ENCODE measurements around the gene TATDN2.

Gene TATDN2

DNA sequence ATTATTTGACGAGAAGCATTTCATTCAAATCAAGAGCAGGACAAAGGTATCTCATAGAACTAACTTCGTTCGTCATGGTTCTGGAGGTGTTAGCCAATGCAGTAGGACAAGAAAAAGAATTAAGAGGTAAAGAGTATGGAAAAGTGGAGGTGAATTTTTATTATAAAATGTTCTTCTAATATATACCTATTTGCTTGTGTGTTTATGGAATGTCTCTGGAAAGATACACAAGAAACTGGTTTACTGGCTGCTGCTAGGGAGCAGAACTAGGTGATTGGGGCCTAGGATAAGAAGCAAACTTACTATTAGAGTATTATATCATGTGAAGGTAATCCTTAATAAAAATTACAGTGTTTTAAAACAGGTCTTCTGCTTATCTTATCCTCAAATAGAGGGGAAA is 30.9 kb upstream of the TATDN2 start:
- Histone ChIP-seq H3K27ac (ENCODE audit: low read length) (no peak overlapping the region), H4K20me1 (ENCODE audit: insufficient read depth, low read length) (no peaks in the 10 kb centered on the region), H2AFZ (ENCODE audit: low read depth, low read length) (no peak overlapping the region), H3K36me3 (ENCODE audit: insufficient read depth, low read length) (no peaks in the 10 kb centered on the region), H3K4me1 (ENCODE audit: insufficient read depth, low read length) (no peaks in the 10 kb centered on the region), H3K79me2 (ENCODE audit: insufficient read depth, low read length) (no peaks in the 10 kb centered on the region), H3K4me2 (ENCODE audit: insufficient read depth, low read length) (no peak overlapping the region), H3K4me3 (ENCODE audit: low read depth in 1 of 2, low read length in 2 of 2) (no peak overlapping the region), H3K27me3 (ENCODE audit: insufficient read depth, low read length, poor library complexity) (peaks cover 8% of the 10 kb centered on the region), H3K9ac (ENCODE audit: low read depth, low read length) (no peak overlapping the region), H3K9me3 (ENCODE audit: insufficient read depth, low read length, severe bottlenecking) (no peaks in the 10 kb centered on the region)
- no peak for DNase-seq
- TF ChIP-seq, protein P1, sequence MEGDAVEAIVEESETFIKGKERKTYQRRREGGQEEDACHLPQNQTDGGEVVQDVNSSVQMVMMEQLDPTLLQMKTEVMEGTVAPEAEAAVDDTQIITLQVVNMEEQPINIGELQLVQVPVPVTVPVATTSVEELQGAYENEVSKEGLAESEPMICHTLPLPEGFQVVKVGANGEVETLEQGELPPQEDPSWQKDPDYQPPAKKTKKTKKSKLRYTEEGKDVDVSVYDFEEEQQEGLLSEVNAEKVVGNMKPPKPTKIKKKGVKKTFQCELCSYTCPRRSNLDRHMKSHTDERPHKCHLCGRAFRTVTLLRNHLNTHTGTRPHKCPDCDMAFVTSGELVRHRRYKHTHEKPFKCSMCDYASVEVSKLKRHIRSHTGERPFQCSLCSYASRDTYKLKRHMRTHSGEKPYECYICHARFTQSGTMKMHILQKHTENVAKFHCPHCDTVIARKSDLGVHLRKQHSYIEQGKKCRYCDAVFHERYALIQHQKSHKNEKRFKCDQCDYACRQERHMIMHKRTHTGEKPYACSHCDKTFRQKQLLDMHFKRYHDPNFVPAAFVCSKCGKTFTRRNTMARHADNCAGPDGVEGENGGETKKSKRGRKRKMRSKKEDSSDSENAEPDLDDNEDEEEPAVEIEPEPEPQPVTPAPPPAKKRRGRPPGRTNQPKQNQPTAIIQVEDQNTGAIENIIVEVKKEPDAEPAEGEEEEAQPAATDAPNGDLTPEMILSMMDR (IDR thresholded peaks at IDR 0.05; ENCODE audit: borderline replicate concordance, extremely low read depth, low read length, poor library complexity, severe bottlenecking) = no peak
- TF ChIP-seq EZH2 (IDR thresholded peaks at IDR 0.05; ENCODE audit: borderline replicate concordance, low read depth, low read length, severe bottlenecking) = no peak
- no peak for ATAC-seq (ENCODE audit: insufficient read depth, low read depth)

DNA sequence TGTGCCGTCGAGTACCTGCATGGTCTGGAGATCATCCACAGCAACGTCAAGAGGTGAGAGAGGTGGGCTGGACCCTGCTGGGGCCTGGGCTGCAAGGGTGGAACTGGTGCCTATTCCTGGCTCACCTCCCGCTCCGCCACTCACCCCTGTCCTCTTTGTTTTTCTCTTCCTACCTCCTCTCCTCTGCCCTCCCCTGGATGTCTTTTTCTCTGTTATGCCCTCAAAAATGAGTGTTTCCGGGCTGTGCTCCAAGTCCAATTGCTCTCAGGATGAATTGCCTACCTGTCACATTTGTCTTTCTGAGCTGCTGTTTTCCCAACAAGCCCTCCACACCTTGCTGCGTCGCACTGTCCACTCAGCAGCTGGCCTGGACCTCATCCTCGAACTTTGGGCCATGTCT is 28.5 kb upstream of the TATDN2 start:
- H4K20me1 ChIP-seq (ENCODE audit: insufficient read depth, low read length) = no peaks in the 10 kb centered on the region
- H2AFZ ChIP-seq (ENCODE audit: low read depth, low read length) = no peak overlapping the region
- no peak overlapping the region for H3K27ac ChIP-seq (ENCODE audit: low read length)
- no peak for ATAC-seq (ENCODE audit: insufficient read depth, low read depth)
- H3K79me2 ChIP-seq (ENCODE audit: insufficient read depth, low read length) = no peaks in the 10 kb centered on the region
- H3K9me3 ChIP-seq (ENCODE audit: insufficient read depth, low read length, severe bottlenecking) = no peaks in the 10 kb centered on the region
- no peaks in the 10 kb centered on the region for H3K36me3 ChIP-seq (ENCODE audit: insufficient read depth, low read length)
- peaks cover 8% of the 10 kb centered on the region for H3K27me3 ChIP-seq (ENCODE audit: insufficient read depth, low read length, poor library complexity)
- H3K9ac ChIP-seq (ENCODE audit: low read depth, low read length) = no peak overlapping the region
- H3K4me2 ChIP-seq (ENCODE audit: insufficient read depth, low read length) = no peak overlapping the region
- no peak for TF ChIP-seq EZH2 (IDR thresholded peaks at IDR 0.05; ENCODE audit: borderline replicate concordance, low read depth, low read length, severe bottlenecking)
- TF ChIP-seq, protein P1 (IDR thresholded peaks at IDR 0.05; ENCODE audit: borderline replicate concordance, extremely low read depth, low read length, poor library complexity, severe bottlenecking) = no peak
- DNase-seq = no peak
- H3K4me1 ChIP-seq (ENCODE audit: insufficient read depth, low read length) = peaks cover 1% of the 10 kb centered on the region
- no peak overlapping the region for H3K4me3 ChIP-seq (ENCODE audit: low read depth in 1 of 2, low read length in 2 of 2)

DNA sequence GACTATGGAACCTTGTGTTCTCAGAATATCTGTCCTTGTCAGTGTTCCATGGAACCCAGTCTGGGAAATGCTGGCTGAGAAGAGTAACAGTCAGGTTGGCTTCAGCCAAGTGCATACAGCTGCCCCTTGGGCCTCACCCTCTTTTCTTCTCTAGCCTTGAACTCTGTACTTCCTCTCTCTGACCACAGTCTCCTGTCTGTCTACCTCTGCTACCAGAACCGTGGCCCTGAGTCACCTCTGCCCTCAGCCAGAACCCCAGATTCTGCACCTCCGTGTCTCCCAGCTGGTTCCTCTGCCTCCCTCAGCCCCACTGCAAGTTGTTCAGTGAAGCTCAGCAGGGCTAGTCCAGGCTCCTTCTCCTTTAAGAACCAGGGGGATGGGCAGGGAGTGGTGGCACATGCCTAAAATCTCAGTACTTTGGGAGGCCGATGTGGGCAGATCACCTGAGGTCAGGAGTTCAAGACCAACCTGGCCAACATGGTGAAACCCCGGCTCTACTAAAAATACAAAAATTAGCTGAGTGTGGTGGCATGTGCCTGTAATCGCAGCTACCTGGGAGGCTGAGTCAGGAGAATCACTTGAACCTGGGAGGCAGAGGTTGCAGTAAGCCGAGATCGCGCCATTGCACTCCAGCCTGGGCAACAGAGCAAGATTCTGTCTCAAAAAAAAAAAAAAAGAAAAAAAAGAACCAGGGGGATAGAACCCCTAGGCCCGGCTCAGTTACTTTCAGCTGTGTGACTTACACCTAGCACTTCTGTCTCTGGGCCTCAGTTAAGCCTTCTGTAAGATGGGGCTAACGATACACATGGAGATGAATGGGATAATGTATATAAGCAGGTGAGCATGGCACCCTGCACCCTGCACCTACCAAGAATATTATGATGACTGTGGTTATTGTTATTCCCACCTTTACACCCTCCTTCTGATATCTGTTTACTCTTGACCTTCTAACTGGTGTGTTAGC is 24.3 kb upstream of the TATDN2 start:
- Histone ChIP-seq H2AFZ (ENCODE audit: low read depth, low read length) (no peak overlapping the region), H3K27ac (ENCODE audit: low read length) (no peak overlapping the region), H3K4me1 (ENCODE audit: insufficient read depth, low read length) (peaks cover 15% of the 10 kb centered on the region), H3K9ac (ENCODE audit: low read depth, low read length) (no peak overlapping the region), H3K79me2 (ENCODE audit: insufficient read depth, low read length) (no peaks in the 10 kb centered on the region), H3K4me2 (ENCODE audit: insufficient read depth, low read length) (no peak overlapping the region), H3K4me3 (ENCODE audit: low read depth in 1 of 2, low read length in 2 of 2) (no peak overlapping the region), H3K27me3 (ENCODE audit: insufficient read depth, low read length, poor library complexity) (no peaks in the 10 kb centered on the region), H3K36me3 (ENCODE audit: insufficient read depth, low read length) (no peaks in the 10 kb centered on the region), H3K9me3 (ENCODE audit: insufficient read depth, low read length, severe bottlenecking) (no peaks in the 10 kb centered on the region), H4K20me1 (ENCODE audit: insufficient read depth, low read length) (no peaks in the 10 kb centered on the region)
- TF ChIP-seq, protein P1 (IDR thresholded peaks at IDR 0.05; ENCODE audit: borderline replicate concordance, extremely low read depth, low read length, poor library complexity, severe bottlenecking) = no peak
- no peak for TF ChIP-seq EZH2 (IDR thresholded peaks at IDR 0.05; ENCODE audit: borderline replicate concordance, low read depth, low read length, severe bottlenecking)
- DNase-seq = no peak
- no peak for ATAC-seq (ENCODE audit: insufficient read depth, low read depth)
